ENCODE results near the gene TTI1.

TTI1 gene

DNA sequence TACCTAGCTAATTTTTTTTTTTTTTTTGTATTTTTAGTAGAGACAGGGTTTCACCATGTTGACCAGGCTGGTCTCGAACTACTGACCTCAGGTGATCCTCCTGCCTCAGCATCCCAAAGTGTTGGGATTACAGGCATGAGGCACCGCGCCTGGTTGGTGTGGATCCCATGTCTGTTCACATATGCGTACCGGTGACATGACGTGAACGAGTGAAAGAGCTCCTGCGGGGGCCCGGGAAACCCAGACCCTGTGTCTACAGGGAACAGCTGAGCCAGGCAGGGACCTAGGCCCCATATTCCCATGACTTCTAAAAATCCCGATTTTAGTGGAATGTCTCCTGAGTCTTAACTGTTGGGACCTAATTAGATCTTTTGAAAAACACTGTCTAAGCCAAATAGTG lies 97.2 kb downstream of the TTI1 start:
- no peak for DNase-seq (ENCODE audit: low spot score)

DNA sequence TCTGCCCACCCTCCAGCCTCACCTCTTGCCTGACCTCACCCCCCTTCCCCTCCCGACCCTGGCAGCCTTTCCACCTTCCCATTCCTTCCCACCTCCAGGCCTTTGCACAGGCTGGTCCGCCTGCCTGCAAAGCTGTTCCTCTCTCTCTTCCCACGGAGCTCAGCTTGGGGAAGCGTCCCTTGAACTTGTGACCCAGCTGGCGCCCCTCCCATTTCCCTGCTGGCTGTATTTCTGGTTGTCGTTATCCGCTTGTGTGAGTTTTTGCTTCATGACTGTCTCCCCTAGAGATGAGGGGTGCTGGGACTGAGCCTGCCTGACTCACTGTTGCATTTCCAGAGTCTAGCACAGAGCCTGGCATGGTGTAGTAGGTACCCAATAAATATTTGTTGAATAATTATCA lies 97.8 kb downstream of the TTI1 start:
- no peak for DNase-seq (ENCODE audit: low spot score)

DNA sequence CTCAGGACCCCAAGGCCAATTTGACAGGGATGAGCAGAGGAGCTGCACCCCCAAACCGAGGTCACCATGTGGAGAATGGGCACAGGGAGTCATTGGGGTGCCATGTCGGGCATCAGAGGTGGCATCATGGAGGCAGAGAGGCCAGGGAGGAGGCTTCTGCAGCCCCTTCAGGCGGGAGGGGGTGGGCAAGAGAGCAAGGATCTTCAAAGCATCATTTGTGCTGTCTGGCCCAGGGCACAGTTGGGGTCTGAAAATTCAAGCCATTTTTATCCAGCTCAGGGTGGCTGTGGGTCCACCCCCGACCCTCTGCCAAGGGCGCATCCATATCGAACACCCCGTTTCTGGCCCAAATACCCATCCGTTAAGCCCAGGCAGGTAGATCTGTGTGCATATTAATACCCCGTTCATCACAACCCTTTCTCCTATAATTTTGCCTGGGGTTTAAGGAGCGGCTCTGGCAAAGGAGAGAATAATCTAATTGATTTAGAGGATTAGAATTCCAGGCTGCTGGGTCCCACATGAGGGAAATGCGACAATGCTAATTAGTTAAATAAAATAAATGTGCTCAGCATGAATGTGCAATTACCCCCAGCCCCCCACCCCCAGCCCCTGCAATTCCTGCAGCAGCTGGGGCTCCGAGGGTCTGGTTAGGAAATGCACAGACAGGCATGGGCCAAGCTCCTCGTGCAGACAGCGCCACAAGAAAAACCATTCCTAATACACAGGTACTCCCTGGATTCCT lies 98.5 kb downstream of the TTI1 start:
- no peak for DNase-seq (ENCODE audit: low spot score)

DNA sequence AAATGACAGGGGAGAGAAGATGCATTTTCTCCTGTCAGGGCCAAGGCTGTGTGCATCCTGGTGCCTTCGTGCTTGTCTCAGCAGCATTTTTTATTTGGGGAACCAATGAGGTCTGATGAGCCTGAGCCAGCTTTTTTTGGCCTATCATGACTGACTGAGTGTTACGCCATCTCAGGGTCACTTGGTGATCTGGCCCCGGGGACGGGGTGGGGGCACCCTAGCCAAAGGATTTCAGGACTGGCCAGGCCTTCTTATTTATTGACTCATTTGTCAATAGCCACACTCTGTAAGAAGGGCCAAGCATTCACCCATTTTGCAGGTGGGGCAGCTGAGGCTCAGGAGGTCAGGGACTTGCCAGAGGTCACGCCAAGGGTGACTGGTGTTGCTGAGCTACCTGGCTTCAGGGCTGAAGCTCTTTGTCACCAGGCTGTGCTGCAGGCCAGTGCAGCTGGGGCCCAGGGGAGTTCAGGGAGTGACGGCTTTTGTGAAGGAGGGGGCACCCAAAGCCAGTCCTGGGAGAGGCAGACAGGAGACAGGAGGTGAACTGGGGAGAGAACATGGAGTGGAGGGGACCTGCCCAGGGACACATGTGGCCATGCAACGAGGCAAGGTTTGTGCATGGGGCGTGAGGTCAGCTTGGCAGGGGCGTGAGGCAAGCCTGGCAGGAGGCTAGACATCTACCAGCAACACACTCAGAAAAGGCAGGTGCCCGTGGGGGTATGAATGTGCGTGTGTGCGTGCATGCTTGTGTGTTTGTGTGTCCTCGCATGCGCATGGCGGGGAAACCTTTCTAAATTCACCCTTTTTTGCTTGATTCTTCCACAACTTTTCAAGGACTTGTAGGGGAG lies 99.2 kb downstream of the TTI1 start:
- no peak for DNase-seq (ENCODE audit: low spot score)

Data from CD4-positive, alpha-beta T cell treated with Interleukin-2 at 100 ng/mL for 4 hours (primary cell).